Right atrium auricular region (tissue), 2 donors: ENCODE measurements around the gene EXOC4. TPM values are rescaled to one million over a fixed set of nuclear protein-coding genes. Genes with fewer than 3 reads are reported as not detected.

Experiments used
- DNase-seq: peaks from one replicate; pipeline ENCODE4 v3.0.0-alpha.2; 2019; ENCODE audit warnings: low spot score
- H3K27ac ChIP-seq, 2 donors: fragments of 200-600 bp; sonication (generic); 1 replicate in 1 of 2; 2 replicates in 1 of 2; pipeline ENCODE4 v1.5.1; 2016 to 2019
- H3K27me3 ChIP-seq, 2 donors: fragments of 200-600 bp; sonication (generic); one replicate each; pipeline versions ENCODE4 v1.5.1 to v1.6.0; 2017 to 2019
- H3K36me3 ChIP-seq: fragments of 200-600 bp; sonication (generic); one replicate; pipeline ENCODE4 v1.5.1; 2016
- H3K4me1 ChIP-seq, 2 donors: fragments of 200-600 bp; sonication (generic); one replicate each; pipeline versions ENCODE4 v1.5.1 to v1.6.0; 2017 to 2019
- H3K4me3 ChIP-seq, 2 donors: fragments of 200-600 bp; sonication (generic); 1 replicate in 1 of 2; 2 replicates in 1 of 2; pipeline ENCODE4 v1.5.1; 2017 to 2019; ENCODE audit warnings: mild to moderate bottlenecking in 1 of 2, moderate library complexity in 1 of 2
- H3K9me3 ChIP-seq, 2 donors: fragments of 200-600 bp; sonication (generic); one replicate each; pipeline ENCODE4 v1.5.1; 2019
- total RNA-seq, 2 donors: library from RNA; depleted of rRNA; stranded (reverse); fragments of >200 nt; gene quantifications; one replicate each; pipeline ENCODE4 v1.1.0, GENCODE V29; 2016
- TF ChIP-seq, protein P1 (sequence below), 2 donors: fragments of 200-600 bp; sonication (generic); IDR thresholded peaks; one replicate each; pipeline ENCODE4 v1.5.1; 2019; ENCODE audit warnings: antibody characterized with exemption in 2 of 2

The EXOC4 gene
- total RNA-seq, 2 donors from 2014 or later, result 24.7 to 30.6 TPM

DNA sequence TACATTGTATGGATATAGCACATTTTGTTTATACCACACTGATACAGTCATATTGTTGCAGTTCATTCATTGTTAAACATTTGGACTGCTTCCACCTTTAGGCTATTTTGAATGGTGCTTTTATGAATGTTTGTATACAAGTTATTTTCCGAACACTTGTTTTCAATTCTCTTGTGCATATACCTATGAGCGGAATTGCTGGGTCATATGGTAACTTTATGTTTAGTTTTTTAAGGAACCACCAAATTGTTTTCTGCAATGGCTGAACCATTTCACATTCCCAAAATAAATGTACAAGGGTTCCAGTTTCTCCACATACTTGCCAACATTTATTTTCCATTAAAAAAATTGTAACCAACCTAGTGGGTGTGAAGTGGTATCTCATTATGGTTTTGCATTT lies 4.0 kb upstream of the EXOC4 start:
- TF ChIP-seq, protein P1, sequence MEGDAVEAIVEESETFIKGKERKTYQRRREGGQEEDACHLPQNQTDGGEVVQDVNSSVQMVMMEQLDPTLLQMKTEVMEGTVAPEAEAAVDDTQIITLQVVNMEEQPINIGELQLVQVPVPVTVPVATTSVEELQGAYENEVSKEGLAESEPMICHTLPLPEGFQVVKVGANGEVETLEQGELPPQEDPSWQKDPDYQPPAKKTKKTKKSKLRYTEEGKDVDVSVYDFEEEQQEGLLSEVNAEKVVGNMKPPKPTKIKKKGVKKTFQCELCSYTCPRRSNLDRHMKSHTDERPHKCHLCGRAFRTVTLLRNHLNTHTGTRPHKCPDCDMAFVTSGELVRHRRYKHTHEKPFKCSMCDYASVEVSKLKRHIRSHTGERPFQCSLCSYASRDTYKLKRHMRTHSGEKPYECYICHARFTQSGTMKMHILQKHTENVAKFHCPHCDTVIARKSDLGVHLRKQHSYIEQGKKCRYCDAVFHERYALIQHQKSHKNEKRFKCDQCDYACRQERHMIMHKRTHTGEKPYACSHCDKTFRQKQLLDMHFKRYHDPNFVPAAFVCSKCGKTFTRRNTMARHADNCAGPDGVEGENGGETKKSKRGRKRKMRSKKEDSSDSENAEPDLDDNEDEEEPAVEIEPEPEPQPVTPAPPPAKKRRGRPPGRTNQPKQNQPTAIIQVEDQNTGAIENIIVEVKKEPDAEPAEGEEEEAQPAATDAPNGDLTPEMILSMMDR (IDR thresholded peaks at IDR 0.05), result no peak
- Histone ChIP-seq H3K36me3 (no peaks in the 10 kb centered on the region), H3K27me3 (no peaks in the 10 kb centered on the region), H3K9me3 (no peaks in the 10 kb centered on the region), H3K27ac (no peak overlapping the region), H3K4me3 (no peak overlapping the region), H3K4me1 (peaks cover 0 to 10% of the 10 kb centered on the region in 2 donors)
- no peak for DNase-seq

DNA sequence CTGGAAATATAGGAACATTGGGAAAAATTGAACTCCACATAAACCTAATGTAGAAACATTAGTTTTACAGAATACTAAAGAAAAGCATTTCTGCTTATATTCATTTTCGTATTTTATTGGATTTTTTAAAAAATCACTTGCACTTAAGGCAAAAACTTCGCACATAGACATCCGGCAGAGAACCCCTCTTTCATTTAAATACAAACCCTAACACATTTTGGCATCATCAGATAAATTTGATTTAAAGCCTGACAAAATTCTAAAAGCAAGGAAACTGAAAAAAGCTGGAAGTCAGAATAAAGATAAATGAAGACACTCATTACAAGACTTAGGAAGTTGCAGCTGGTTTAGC lies 396 bp upstream of the EXOC4 start:
- TF ChIP-seq, protein P1 (IDR thresholded peaks at IDR 0.05), result no peak
- Histone ChIP-seq H3K9me3 (no peaks in the 10 kb centered on the region), H3K27ac (no peak overlapping the region), H3K4me3 (peak overlapping the region in 1 of 2 donors; percentile 98), H3K4me1 (peaks cover 0 to 22% of the 10 kb centered on the region in 2 donors), H3K36me3 (no peaks in the 10 kb centered on the region), H3K27me3 (no peaks in the 10 kb centered on the region)
- no peak for DNase-seq

DNA sequence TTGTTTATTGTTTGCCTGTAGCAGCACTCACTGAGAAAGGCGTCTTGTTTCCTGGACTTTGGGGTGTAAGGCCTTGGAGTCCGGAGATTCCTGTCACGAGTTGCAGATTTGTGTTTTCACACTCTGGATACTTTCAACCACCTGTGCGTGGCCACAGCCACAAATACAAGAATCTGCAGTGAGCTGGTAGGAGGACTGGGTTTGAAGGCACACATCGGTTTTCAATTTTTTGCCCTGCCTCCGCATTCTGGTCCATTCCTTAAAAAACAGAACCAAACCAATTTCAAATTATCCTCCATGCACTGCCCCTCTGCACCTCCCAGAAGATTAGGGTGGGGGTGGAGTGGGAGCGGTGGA lies 619 bp downstream of the EXOC4 start:
- H3K4me1 ChIP-seq, result peaks cover 0 to 22% of the 10 kb centered on the region in 2 donors
- TF ChIP-seq, protein P1 (IDR thresholded peaks at IDR 0.05), result no peak
- DNase-seq, result no peak
- no peaks in the 10 kb centered on the region for H3K9me3 ChIP-seq
- peak overlapping the region; percentile 87 to 98 for H3K4me3 ChIP-seq
- no peaks in the 10 kb centered on the region for H3K27me3 ChIP-seq
- no peaks in the 10 kb centered on the region for H3K36me3 ChIP-seq
- H3K27ac ChIP-seq, result peak overlapping the region; percentile 84 to 91

DNA sequence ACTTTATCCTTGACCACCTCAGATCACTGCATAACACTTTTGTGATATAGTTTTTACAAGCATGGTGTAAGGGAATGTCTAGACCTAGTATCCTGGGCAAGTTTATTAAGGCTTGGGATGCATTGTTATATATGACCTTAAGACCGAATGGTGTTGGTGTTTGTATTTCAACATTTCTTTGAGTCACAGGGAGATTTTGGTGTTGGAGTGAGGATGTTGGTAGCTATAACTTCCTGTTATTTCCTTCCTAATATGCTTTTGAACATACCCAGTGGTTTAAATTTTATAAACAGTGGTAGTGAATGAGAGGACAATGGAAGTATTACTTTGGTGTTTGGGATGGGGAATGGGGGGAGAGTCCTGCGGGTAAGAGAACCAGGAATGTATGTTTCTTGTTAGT lies 2.6 kb downstream of the EXOC4 start:
- TF ChIP-seq, protein P1 (IDR thresholded peaks at IDR 0.05), result no peak
- H3K27me3 ChIP-seq, result no peaks in the 10 kb centered on the region
- no peaks in the 10 kb centered on the region for H3K36me3 ChIP-seq
- no peaks in the 10 kb centered on the region for H3K9me3 ChIP-seq
- H3K4me3 ChIP-seq, result no peak overlapping the region
- H3K27ac ChIP-seq, result no peak overlapping the region
- H3K4me1 ChIP-seq, result peaks cover 0 to 22% of the 10 kb centered on the region in 2 donors
- no peak for DNase-seq

DNA sequence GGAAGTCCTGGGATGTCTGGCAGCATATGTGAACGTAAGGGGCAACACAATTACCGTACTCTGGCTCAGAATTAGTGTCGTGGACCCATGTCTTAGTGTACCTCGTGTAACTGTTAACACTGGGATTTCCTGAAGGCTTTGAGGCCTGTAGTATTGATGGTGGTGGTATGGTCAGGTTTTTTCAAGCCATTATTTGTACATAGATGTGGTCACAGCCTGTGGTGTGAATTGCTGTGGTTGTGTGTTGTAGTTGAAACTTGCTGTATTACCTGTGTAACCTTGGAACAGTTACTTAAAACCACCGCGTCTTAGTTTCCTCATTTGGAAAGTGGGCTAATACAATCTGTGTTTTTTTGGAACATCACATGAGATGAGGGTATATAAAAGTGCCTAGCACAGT lies 5.3 kb downstream of the EXOC4 start:
- H3K27ac ChIP-seq, result no peak overlapping the region
- TF ChIP-seq, protein P1 (IDR thresholded peaks at IDR 0.05), result no peak
- H3K9me3 ChIP-seq, result no peaks in the 10 kb centered on the region
- H3K4me1 ChIP-seq, result peaks cover 0 to 19% of the 10 kb centered on the region in 2 donors
- no peaks in the 10 kb centered on the region for H3K27me3 ChIP-seq
- H3K4me3 ChIP-seq, result no peak overlapping the region
- H3K36me3 ChIP-seq, result no peaks in the 10 kb centered on the region
- no peak for DNase-seq

DNA sequence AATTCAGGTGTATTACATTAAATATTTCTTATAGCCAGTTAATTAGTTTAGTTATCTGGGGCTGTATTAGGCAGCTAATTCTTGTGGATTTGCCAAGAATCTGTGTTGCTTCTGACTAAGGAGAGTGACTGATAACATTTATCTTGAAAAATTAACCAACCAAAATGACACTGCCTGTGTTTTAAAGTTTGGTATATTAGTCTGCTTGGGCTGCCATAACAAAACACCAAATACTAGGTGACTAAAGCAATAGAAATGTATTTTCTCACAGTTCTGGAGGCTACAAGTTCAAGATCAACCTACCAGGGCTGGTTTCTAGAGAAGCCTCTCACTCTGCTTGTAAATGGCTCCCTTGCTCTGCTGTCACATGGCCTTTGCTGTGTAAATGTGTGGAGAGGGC lies 12.9 kb downstream of the EXOC4 start:
- no peaks in the 10 kb centered on the region for H3K27me3 ChIP-seq
- no peak overlapping the region for H3K4me3 ChIP-seq
- no peaks in the 10 kb centered on the region for H3K36me3 ChIP-seq
- H3K27ac ChIP-seq, result no peak overlapping the region
- DNase-seq, result no peak
- H3K9me3 ChIP-seq, result no peaks in the 10 kb centered on the region
- H3K4me1 ChIP-seq, result peaks cover 0 to 20% of the 10 kb centered on the region in 2 donors
- TF ChIP-seq, protein P1 (IDR thresholded peaks at IDR 0.05), result no peak
